NCI-H146 (cell line): ENCODE results near the gene OPRD1.
"Not testable (repeated sequence)": the region's sequence is repeated elsewhere in the genome, so short reads cannot be mapped to it uniquely, and the experiment has no call there.

Experiments
- DNase-seq: peaks from one replicate; lab custom pipeline; 2025; lab: John Stamatoyannopoulos, UW

OPRD1 gene

DNA sequence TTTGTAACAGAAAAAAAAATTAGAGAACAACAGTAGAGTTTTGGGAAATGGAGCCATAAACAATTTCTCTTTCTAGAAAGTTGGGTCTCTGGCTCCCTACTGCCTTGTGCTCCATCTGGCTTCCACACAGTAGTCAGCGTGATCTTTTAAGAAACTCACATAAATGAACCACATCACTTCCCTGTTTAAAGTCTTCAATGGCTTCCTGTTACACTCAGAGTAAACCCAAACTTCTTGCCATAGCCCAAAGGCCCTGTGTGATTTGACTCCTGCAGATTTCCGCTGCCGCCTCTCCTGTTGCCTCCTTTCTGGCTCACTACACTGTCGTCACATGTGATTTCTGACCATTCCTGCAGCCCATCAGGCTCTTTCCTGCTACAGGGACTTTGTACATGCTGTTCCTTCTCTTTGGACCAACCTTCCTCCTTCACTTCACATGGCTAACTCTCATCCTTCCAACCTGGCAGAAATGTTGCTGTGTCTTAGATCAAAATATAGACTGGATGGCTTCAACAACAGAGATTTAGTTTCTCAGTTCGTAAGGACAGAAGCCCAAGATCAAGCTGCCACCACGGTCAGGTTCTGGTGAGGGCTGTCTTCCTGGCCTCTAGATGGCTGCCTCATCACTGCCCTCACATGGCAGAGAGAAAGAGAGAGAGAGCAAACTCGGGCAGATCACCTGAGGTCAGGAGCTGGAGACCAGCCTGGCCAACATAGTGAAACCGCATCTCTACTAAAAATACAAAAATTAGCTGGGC, 34.0 kb downstream of the OPRD1 start:
- DNase-seq, result peak; percentile 20

- DNase-seq, result not testable (repeated sequence)
Measured at GRCh38 chr1:28847207-28847606, 35.2 kb downstream of the OPRD1 start.

DNA sequence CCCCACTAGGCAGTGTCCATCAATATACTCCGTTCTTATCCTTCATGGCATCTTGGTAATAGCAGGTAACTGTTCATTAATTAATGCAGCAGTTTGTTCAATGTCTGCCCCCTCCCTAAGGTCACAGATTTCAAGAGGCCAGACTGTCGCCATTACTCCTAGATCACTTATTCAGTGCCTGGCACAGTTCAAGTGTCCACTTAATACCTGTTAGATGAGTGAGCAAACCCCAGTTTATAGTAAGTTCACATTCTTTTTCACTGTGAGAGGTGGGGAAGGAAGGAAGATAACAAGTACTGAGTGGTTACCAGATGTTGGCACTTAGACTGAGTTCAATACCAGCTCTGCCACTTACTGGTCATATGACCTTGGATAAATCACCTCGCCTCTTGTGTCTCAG, 36.4 kb downstream of the OPRD1 start:
- no peak for DNase-seq

DNA sequence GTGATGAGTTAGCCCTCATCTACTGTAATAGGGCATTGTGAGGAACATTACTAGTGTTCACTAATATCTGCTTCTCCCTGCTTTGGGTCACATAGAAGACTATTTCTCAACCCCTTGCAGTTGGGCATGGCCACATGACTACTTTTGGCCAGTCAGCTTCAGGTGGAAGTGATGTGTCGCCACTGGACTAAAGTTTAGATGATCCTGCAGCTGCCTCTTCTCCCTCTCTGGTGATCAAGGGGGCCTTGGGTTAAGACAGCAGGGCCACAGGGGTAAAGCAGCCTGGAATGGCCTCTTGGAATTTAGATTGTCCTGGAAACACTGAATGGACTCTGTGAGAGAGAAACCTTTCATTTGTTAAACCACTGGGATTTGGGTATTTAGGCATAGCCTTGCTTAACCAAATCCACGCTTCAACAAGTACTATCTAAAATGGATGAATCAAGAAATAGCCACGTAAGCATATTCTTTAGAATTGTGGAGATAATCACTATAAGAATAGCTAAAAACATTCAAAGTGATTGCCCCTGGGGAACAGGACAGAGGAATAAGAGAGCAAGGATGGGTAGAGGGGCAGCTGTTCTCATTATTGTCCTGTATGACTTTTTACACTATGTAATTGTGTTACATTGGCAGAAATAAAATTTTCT, 41.2 kb downstream of the OPRD1 start:
- no peak for DNase-seq

GRCh38 chr1:28854406-28854805, 42.4 kb downstream of the OPRD1 start:
- not testable (repeated sequence) for DNase-seq

GRCh38 chr1:28855046-28855445, 43.1 kb downstream of the OPRD1 start:
- DNase-seq, result no peak

DNA sequence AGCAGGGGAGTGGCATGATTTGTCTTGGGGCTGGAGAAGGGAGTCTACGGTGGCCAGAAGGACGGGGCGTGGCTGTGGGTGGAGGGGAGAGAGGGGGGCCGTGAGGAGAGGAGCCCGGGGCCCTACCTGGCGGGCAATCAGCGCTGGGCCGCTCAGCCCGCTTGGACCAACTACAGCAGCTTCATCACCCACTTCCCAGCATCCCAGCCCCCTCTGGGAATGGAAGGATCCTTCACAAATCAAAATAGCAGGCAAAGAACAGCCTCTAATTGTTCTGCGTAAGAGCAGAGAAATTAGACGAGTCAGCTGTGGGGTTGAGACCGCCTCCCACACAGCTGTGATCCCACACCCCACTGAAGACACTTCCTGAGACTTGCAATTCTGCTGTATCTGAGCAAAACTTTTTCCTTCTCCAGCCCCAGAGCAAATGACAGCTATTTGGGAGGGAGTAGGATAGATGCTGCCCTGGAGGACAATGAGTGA, 43.5 kb downstream of the OPRD1 start:
- no peak for DNase-seq

DNA sequence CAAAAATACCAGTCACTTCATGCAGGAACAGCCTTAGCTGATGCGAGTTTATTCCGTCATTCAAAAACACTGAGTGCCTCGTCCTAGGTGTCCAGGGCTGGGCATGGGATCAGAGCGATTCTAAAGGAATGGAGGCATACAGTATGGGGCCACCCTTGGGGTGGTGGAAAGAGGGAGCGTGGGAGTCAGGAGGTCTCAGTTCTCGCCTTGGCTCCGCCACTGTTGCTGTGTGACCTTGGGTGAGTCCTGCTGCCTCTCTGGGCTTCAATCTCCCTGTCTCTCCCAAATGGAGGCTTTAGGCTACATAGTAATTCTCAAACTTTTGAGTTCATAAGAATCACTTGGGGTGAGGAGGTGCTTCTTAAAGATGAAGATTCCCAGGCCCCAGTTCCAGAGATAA, 44.0 kb downstream of the OPRD1 start:
- DNase-seq, result no peak

GRCh38 chr1:28860332-28861073, 48.5 kb downstream of the OPRD1 start:
- no peak for DNase-seq

DNA sequence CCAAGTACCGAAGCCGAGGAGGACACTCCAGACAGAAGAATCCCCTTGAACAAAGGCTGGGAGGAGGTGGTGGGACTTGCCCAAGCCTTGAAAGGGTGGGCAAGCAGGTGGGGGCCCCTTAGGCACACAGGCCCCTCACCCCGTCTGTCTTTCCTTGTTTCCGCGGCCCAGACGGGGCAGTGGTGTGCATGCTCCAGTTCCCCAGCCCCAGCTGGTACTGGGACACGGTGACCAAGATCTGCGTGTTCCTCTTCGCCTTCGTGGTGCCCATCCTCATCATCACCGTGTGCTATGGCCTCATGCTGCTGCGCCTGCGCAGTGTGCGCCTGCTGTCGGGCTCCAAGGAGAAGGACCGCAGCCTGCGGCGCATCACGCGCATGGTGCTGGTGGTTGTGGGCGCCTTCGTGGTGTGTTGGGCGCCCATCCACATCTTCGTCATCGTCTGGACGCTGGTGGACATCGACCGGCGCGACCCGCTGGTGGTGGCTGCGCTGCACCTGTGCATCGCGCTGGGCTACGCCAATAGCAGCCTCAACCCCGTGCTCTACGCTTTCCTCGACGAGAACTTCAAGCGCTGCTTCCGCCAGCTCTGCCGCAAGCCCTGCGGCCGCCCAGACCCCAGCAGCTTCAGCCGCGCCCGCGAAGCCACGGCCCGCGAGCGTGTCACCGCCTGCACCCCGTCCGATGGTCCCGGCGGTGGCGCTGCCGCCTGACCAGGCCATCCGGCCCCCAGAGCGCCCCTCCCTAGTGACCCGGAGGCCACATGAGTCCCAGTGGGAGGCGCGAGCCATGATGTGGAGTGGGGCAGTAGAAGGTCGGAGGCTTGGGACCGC, 50.8 kb downstream of the OPRD1 start:
- no peak for DNase-seq

GRCh38 chr1:28864695-28865094, 52.7 kb downstream of the OPRD1 start:
- no peak for DNase-seq

DNA sequence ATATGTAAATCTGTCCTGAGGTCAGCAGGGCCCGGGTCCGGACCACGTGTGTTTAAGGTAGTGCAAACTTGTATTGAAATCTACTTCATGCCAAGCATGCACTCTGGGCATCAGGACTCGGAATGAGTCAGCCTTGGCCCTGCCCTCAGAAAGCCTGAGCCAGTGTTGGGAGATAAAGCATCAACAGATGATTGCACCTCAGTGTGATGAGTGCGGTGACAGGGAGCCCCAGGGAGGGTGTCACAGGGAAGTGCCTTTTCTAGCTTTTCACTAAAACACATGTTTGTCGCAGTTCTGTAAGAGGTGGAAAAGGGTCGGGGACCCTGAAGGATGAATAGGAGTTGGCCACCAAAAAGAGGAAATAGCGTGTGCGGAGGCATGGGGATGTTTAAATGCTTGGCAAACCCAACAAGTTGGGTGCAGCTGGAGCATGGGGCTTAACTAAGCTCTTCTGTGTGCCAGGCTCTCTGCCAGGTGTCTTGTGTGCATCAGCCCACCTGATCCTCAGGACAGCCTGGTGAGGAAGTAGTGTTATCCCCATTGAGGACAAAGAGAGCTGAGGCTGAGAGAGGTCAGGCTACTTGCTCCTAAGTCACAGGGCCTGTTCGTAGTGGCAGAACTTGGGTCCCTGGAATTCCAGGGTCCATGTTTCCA, 54.2 kb downstream of the OPRD1 start:
- no peak for DNase-seq

GRCh38 chr1:28867850-28868249, 55.9 kb downstream of the OPRD1 start:
- no peak for DNase-seq

DNA sequence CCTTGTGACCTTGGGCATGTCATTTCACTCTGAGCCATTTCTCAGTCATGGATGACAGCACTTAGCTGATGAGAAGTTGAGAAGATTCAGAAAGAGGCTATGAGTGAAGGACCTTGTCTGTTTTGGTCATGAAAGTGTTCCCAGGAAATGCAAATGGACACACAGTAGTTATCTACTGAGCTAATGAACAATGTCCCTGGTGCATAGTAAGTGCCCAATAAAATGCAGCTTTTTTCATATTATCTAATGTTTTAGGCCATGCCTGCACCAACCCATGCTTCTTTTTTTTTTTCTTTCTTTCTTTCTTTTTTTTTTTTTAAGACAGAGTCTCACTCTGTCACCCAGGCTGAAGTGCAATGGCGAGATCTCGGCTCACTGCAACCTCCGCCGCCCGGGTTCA, 58.0 kb downstream of the OPRD1 start:
- DNase-seq, result no peak

DNA sequence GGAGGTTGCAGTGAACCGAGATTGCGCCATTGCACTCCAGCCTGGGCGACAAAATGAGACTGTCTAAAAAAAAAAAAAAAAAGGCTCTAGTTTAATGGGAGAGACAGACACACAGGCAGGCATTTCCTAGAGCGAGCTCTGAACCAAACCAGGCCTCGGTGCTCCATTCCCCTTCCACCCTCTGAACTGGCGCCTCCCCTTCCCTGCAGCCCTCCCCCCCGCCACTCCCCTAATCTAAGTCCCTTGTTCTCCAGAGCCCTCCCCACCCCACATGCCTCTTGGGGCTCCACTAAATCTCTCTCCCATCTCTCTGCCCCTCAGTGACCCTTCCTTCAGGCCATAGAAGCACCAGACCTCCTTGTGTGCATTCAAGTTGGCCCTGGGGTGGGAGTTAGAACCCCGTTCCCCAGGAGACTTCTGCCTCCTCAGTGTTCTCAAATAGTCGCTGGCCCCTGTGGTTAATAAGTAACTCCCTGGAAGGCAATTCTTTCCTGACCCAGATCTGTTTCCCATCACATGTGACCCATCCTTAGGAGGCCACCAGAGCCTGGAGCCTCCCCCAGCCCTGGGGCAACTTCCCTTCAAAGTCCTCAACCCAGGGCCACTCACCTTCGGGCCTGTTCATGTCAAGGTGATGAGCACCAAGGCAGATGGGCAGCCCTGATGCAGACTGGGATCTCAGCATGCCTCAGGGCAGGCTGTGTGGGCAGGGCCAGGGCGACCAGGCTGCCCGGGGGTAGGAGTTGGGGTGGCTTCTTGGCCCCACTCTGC, 59.8 kb downstream of the OPRD1 start:
- DNase-seq, result no peak

DNA sequence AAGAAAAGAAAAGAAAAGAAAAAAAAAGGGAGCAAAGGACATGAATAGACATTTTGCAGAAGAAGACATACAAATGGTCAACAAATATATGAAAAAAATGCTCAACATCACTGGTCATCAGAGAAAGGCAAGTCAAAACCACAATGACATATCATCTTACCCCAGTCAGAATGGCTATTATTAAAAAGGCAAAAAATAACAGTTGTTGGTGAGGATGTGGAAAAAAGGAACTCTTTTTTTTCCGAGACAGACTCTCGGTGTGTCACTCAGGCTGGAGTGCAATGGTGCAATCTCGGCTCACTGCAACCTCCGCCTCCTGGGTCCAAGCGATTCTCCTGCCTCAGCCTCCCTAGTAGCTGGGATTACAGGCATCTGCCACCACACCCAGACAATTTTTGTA, 63.2 kb downstream of the OPRD1 start:
- DNase-seq, result not testable (repeated sequence)

GRCh38 chr1:28877132-28877781, 65.3 kb downstream of the OPRD1 start:
- peak; percentile 66 for DNase-seq

DNA sequence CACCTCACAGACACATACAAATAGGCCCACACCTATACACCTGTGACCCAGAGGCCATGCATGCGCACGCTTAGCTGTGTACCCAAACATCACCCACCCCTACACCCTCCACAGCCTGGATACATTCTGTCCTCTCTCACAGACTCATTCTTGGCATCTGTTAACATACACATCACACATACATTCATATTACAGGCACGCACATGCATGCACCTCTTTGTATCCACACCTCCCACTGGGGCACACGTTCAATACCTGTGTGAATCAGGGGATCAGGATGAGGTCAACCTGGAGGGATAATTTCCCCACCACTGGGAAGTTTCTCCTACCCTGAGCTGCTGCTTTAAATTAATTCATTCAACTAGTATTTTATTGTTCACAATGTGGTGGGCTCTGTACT, 66.8 kb downstream of the OPRD1 start:
- no peak for DNase-seq

- peak; percentile 83 for DNase-seq
Measured at GRCh38 chr1:28882009-28882628, 70.1 kb downstream of the OPRD1 start.

GRCh38 chr1:28883242-28883616, 71.3 kb downstream of the OPRD1 start:
- no peak for DNase-seq
